GM19023 (cell line): ENCODE results near the gene ST7.
"Not testable (repeated sequence)": the region's sequence is repeated elsewhere in the genome, so short reads cannot be mapped to it uniquely, and the experiment has no call there.

Experiments
- ATAC-seq: cut with Tn5 transposase; IDR thresholded peaks from one replicate; pipeline ENCODE4 v1.9.1; 2021; ENCODE audit warnings: mild to moderate bottlenecking, moderate library complexity; ENCODE audit not compliant: unreplicated experiment

The ST7 gene

GRCh38 chr7:116975024-116975423 is 21.7 kb downstream of the ST7 start:
- not testable (repeated sequence) for ATAC-seq

- no peak for ATAC-seq
Observed at GRCh38 chr7:116977172-116977571, 23.9 kb downstream of the ST7 start.

GRCh38 chr7:116978006-116978405 is 24.7 kb downstream of the ST7 start:
- no peak for ATAC-seq

- ATAC-seq, result no peak
Observed at GRCh38 chr7:116979430-116979829, 26.1 kb downstream of the ST7 start.

- no peak for ATAC-seq
Observed at GRCh38 chr7:116980354-116980753, 27.1 kb downstream of the ST7 start.

- ATAC-seq, result no peak
Observed at GRCh38 chr7:116981939-116982338, 28.6 kb downstream of the ST7 start.

- no peak for ATAC-seq
Observed at GRCh38 chr7:116984511-116984910, 31.2 kb downstream of the ST7 start.

- ATAC-seq, result no peak
Observed at GRCh38 chr7:116984917-116985316, 31.6 kb downstream of the ST7 start.

GRCh38 chr7:116985575-116985974 is 32.3 kb downstream of the ST7 start:
- ATAC-seq, result no peak

- ATAC-seq, result peak; percentile 43
Observed at GRCh38 chr7:116986611-116987565, 33.6 kb downstream of the ST7 start.

- ATAC-seq, result no peak
Observed at GRCh38 chr7:116988363-116988989, 35.2 kb downstream of the ST7 start.

- no peak for ATAC-seq
Observed at GRCh38 chr7:116990056-116990455, 36.8 kb downstream of the ST7 start.

- no peak for ATAC-seq
Observed at GRCh38 chr7:116991233-116991632, 37.9 kb downstream of the ST7 start.

- ATAC-seq, result no peak
Observed at GRCh38 chr7:116994611-116995010, 41.3 kb downstream of the ST7 start.

- no peak for ATAC-seq
Observed at GRCh38 chr7:116997972-116998371, 44.7 kb downstream of the ST7 start.

- ATAC-seq, result no peak
Observed at GRCh38 chr7:116998567-116999175, 45.4 kb downstream of the ST7 start.

- no peak for ATAC-seq
Observed at GRCh38 chr7:116999311-116999710, 46.0 kb downstream of the ST7 start.

GRCh38 chr7:117001283-117001682 is 48.0 kb downstream of the ST7 start:
- no peak for ATAC-seq

- no peak for ATAC-seq
Observed at GRCh38 chr7:117004899-117005298, 51.6 kb downstream of the ST7 start.

GRCh38 chr7:117005449-117005848 is 52.1 kb downstream of the ST7 start:
- no peak for ATAC-seq

GRCh38 chr7:117006907-117007684 is 53.8 kb downstream of the ST7 start:
- no peak for ATAC-seq
